Adipose tissue (tissue), 3 donors: ENCODE results near the gene HSD17B4. TPM values are rescaled to one million over a fixed set of nuclear protein-coding genes. Genes with fewer than 3 reads are reported as not detected.

Experiments used
- H3K27ac ChIP-seq: one replicate; pipeline ENCODE4 v1.5.1; 2013; ENCODE audit warnings: low read depth, low read length
- WGBS, 3 donors: extraction: QIAGEN DNeasy Blood & Tissue Kit; methylation state at CpG; one replicate each; pipeline ENCODE4 v1.1.7; 2013; 5-methylcytosine and 5-hydroxymethylcytosine counted together
- polyA plus RNA-seq, 3 donors: library from polyadenylated mRNA; stranded (reverse); fragments of 200-250 nt; gene quantifications; one replicate each; pipeline ENCODE4 v1.2.3, GENCODE V29; 2013
- donor health status: healthy with polysubstance abuse.
- donor health status: Bipolar disorder and iron deficiency.
- donor health status: healthy.

Gene HSD17B4
- polyA plus RNA-seq, 3 donors, result 125 to 292 (median 194) TPM

DNA sequence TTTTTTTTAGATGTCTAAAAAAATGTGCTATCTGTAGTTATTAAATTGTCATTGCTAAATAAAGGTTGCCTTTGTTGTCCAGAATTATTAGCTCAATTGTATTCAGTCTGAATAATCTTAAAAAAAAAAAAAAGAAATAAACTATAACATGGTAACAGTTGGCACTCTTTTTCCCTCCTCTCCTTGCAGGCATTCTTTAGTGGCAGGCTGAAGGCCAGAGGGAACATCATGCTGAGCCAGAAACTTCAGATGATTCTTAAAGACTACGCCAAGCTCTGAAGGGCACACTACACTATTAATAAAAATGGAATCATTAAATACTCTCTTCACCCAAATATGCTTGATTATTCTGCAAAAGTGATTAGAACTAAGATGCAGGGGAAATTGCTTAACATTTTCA is 89.4 kb downstream of the HSD17B4 start:
- no peak overlapping the region for H3K27ac ChIP-seq
- 91 to 96% (median 93%) methylated on average over 1 of the region's 1 CpG for WGBS, 3 donors

DNA sequence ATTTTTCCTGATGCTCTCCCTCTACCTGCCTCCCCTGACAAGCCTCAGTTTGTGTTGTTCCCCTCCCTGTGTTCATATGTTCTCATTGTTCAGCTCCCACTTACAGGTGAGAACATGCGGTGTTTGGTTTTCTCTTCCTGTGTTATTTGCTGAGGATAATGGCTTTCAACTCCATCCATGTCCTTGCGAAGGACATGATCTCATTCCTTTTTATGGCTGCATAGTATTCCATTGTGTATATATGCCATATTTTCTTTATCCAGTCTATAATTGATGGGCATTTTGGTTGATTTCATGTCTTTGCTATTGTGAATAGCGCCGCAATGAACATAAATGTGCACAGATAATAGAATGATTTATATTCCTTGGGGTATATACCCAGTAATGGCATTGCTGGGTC is 99.5 kb downstream of the HSD17B4 start:
- WGBS, 3 donors, result 94 to 97% (median 95%) methylated on average over 4 of the region's 4 CpGs
- no peak overlapping the region for H3K27ac ChIP-seq

DNA sequence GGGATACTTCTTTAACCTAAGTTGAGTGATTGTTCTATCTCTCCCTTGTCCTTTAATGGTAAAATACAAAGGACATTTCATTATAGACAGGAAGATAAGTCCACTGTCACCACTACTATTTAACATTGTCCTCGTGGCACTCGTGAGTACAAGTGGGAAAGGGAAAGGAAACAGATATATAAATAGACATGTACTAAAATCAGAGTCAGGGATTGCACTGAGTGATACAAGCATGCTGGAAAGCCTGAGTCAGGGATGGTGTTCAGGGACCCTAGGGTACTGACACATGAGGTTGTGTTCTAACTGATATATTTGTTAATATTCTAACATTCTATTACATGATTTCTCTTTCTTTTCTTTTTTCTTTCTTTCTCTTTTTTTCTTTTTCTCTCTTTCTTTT is 102.3 kb downstream of the HSD17B4 start:
- no peak overlapping the region for H3K27ac ChIP-seq
- WGBS, 3 donors, result 62 to 83% (median 69%) methylated on average over 2 of the region's 2 CpGs

DNA sequence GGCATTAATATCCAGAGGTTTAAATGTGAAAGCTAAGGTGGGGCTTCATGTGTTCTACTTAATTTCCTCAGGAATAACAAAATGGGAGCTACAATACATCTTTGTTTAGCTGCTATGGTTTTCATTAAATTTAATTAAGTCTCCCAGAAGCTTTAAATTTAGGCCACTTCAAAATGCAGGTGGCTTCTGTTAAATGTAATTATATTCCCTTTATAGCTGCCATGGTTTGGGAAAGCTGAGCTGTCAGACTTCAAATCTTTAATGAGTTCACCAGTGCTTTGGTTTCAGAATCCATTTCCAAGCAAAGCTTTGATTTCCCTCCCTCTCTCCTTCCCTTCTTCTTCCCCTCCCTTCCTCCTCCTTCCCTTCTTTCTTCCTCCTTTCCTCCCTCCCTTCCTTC is 118.6 kb downstream of the HSD17B4 start:
- H3K27ac ChIP-seq, result no peak overlapping the region

DNA sequence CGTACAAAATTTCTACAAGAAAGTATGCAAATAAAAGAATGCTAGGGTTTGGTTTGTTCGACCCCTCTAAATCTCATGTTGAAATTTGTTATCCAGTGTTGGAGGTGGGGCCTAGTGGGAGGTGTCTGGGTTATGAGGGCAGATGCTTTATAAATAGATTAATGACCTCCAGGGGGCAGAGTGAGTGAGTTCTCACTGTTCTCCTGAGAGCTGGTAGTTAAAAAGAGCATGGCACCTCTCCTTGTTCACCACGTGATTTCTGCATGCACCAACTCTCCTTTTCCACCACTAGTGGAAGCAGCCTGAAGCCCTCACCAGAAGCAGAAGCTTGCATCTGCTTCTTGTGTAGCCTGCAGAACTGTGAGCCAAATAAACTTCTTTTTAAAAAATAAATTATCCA is 126.6 kb downstream of the HSD17B4 start:
- no peak overlapping the region for H3K27ac ChIP-seq
- 61 to 71% (median 65%) methylated on average over 3 of the region's 3 CpGs for WGBS, 3 donors

- no peak overlapping the region for H3K27ac ChIP-seq
- WGBS, 3 donors, result 38 to 62% (median 50%) methylated on average over 1 of the region's 1 CpG
Observed at GRCh38 chr5:119582987-119583386, 130.7 kb downstream of the HSD17B4 start.

DNA sequence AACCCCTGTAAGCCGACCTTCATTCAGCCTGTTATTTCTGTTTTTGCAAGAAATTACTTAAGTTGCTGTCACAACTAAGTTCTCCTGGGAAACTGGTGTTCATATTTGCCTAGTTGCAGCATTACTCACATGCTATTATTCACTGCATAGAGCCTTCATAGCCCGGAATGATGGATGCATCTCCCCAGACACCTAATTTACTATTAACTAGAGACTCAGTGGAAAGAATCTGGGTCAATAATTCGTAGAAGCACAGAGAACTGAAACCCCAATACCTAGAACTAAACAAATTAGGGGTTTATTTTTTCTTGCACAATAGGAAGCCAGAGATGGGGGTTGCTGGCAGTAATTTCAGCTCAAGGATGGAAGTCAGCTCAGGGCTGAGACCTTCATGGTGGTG is 131.4 kb downstream of the HSD17B4 start:
- no peak overlapping the region for H3K27ac ChIP-seq
- 28 to 59% (median 59%) methylated on average over 3 of the region's 3 CpGs for WGBS, 3 donors

Other genes starting within 250 kb of the HSD17B4 start
- gene TNFAIP8, start 96.5 kb upstream of the HSD17B4 start, polyA plus RNA-seq, result 10 to 100 TPM; 11.0 to 69.1 (median 22.9) TPM
- not detected for gene FAM170A, start 177.1 kb downstream of the HSD17B4 start, polyA plus RNA-seq